Esophagus muscularis mucosa (tissue), 4 donors: ENCODE results near the gene FAM13A. TPM values are rescaled to one million over a fixed set of nuclear protein-coding genes. Genes with fewer than 3 reads are reported as not detected.

Experiments used
- DNase-seq: peaks from one replicate; pipeline ENCODE4 v3.0.0-alpha.2; 2017; ENCODE audit errors: extremely low spot score
- H3K27ac ChIP-seq, 4 donors: fragments of 200-600 bp; sonication (generic); replicated peaks in 1 of 4; 1 replicate in 3 of 4; 2 replicates in 1 of 4; pipeline ENCODE4 v1.5.1; 2016 to 2019; ENCODE audit warnings: mild to moderate bottlenecking in 1 of 4
- H3K27me3 ChIP-seq, 4 donors: fragments of 200-600 bp; sonication (generic); one replicate each; pipeline versions ENCODE4 v1.5.1 to v1.6.0; 2016 to 2019
- H3K36me3 ChIP-seq, 4 donors: fragments of 200-600 bp; sonication (generic); one replicate each; pipeline ENCODE4 v1.5.1; 2016 to 2019
- H3K4me1 ChIP-seq, 4 donors: fragments of 200-600 bp; sonication (generic); one replicate each; pipeline ENCODE4 v1.5.1; 2016 to 2019
- H3K4me3 ChIP-seq, 4 donors: fragments of 200-600 bp; sonication (generic); 1 replicate in 2 of 4; 2 replicates in 2 of 4; pipeline ENCODE4 v1.5.1; 2016 to 2019; ENCODE audit warnings: mild to moderate bottlenecking in 4 of 4, moderate library complexity in 1 of 4
- H3K9me3 ChIP-seq, 4 donors: fragments of 200-600 bp; sonication (generic); 1 replicate in 3 of 4; 2 replicates in 1 of 4; pipeline ENCODE4 v1.5.1; 2016 to 2019
- CTCF ChIP-seq, 3 experiments: fragments of 200-600 bp in 2 of 3; fragments of 450-650 bp in 1 of 3; sonication (generic) in 2 of 3; IDR thresholded peaks; one replicate each; pipeline ENCODE4 v1.5.1; 2017 to 2019; ENCODE audit warnings: antibody characterized with exemption in 3 of 3, mild to moderate bottlenecking in 2 of 3, moderate library complexity in 1 of 3
- EP300 ChIP-seq: sonication (generic); formaldehyde crosslinking; IDR thresholded peaks from one replicate; pipeline ENCODE4 v1.6.1; 2017; ENCODE audit warnings: antibody characterized with exemption
- POLR2A ChIP-seq: fragments of 450-650 bp; IDR thresholded peaks from one replicate; pipeline ENCODE4 v1.6.1; 2017; ENCODE audit warnings: antibody characterized with exemption, moderate library complexity, mild to moderate bottlenecking, low read depth
- POLR2AphosphoS5 ChIP-seq, 2 donors: sonication (generic); formaldehyde crosslinking; IDR thresholded peaks; one replicate each; pipeline ENCODE4 v1.6.1; 2017; ENCODE audit warnings: antibody characterized with exemption in 2 of 2
- WGBS: methylation state at CpG from one replicate; pipeline ENCODE4 v1.1.5; 2018; 5-methylcytosine and 5-hydroxymethylcytosine counted together
- intact Hi-C: fragments of 100-400 bp; cut with DNase I; formaldehyde crosslinking; loops from one replicate; pipeline ENCODE4 v1.15.1; 2023
- total RNA-seq, 4 donors: library from RNA; depleted of rRNA; stranded (reverse); fragments of >200 nt; gene quantifications; one replicate each; pipeline versions ENCODE4 v1.1.0 to v1.2.1, GENCODE V29; 2016

Gene FAM13A
- total RNA-seq, 4 donors from 2014 or later, result 22.4 to 27.2 (median 26.0) TPM

- DNase-seq, result no peak
- TF ChIP-seq CTCF (IDR thresholded peaks at IDR 0.05) (no peak), POLR2AphosphoS5 (IDR thresholded peaks at IDR 0.05) (no peak), POLR2A (no peak), EP300 (no peak)
- no peaks in the 10 kb centered on the region for H3K36me3 ChIP-seq
- no peak overlapping the region for H3K27ac ChIP-seq
- no peak overlapping the region for H3K4me3 ChIP-seq
- H3K9me3 ChIP-seq, result no peaks in the 10 kb centered on the region
- peaks cover 7 to 23% (median 17%) of the 10 kb centered on the region in 4 donors for H3K4me1 ChIP-seq
- 88% methylated on average over 1 of the region's 1 CpG for WGBS
- intact Hi-C loops, result no loop called here
- no peaks in the 10 kb centered on the region for H3K27me3 ChIP-seq
These were observed 191.9 kb downstream of the FAM13A start for GRCh38 chr4:88865046-88865445.

- WGBS, result 60% methylated on average over 1 of the region's 1 CpG
- TF ChIP-seq CTCF (IDR thresholded peaks at IDR 0.05) (no peak), POLR2AphosphoS5 (IDR thresholded peaks at IDR 0.05) (no peak)
- peaks cover 7 to 30% (median 16%) of the 10 kb centered on the region in 4 donors for H3K4me1 ChIP-seq
- intact Hi-C loops, result no loop called here
- H3K27ac ChIP-seq, result peak overlapping the region; percentile 4 to 56 (median 28)
- DNase-seq, result no peak
- no peaks in the 10 kb centered on the region for H3K27me3 ChIP-seq
- H3K36me3 ChIP-seq, result no peaks in the 10 kb centered on the region
- no peaks in the 10 kb centered on the region for H3K9me3 ChIP-seq
- no peak overlapping the region for H3K4me3 ChIP-seq
These were observed 196.4 kb downstream of the FAM13A start for GRCh38 chr4:88860586-88860985.

GRCh38 chr4:88859191-88859812, 197.7 kb downstream of the FAM13A start:
- Histone ChIP-seq H3K27me3 (no peaks in the 10 kb centered on the region), H3K27ac (peak overlapping the region in 2 of 4 donors; percentile 4 to 30), H3K4me1 (peaks cover 7 to 24% (median 16%) of the 10 kb centered on the region in 4 donors), H3K9me3 (no peaks in the 10 kb centered on the region), H3K36me3 (no peaks in the 10 kb centered on the region), H3K4me3 (no peak overlapping the region)
- intact Hi-C loops, result no loop called here
- 86% methylated on average over 3 of the region's 3 CpGs for WGBS
- TF ChIP-seq CTCF (IDR thresholded peaks at IDR 0.05), result no peak
- no peak for TF ChIP-seq POLR2A
- no peak for DNase-seq

- TF ChIP-seq POLR2AphosphoS5 (IDR thresholded peaks at IDR 0.05) (no peak), CTCF (IDR thresholded peaks at IDR 0.05) (no peak), POLR2A (no peak), EP300 (no peak)
- DNase-seq, result no peak
- intact Hi-C loops, result no loop called here
These were observed 198.2 kb downstream of the FAM13A start for GRCh38 chr4:88858752-88859151.

GRCh38 chr4:88857588-88857987, 199.4 kb downstream of the FAM13A start:
- Histone ChIP-seq H3K9me3 (no peaks in the 10 kb centered on the region), H3K27ac (no peak overlapping the region), H3K4me1 (peaks cover 7 to 24% (median 16%) of the 10 kb centered on the region in 4 donors), H3K4me3 (no peak overlapping the region), H3K36me3 (no peaks in the 10 kb centered on the region), H3K27me3 (no peaks in the 10 kb centered on the region)
- TF ChIP-seq CTCF (IDR thresholded peaks at IDR 0.05) (no peak), POLR2A (no peak)
- intact Hi-C loops, result no loop called here
- DNase-seq, result no peak

More at GRCh38 chr4:88858752-88859151, 198.2 kb downstream of the FAM13A start:
- no peaks in the 10 kb centered on the region for H3K27me3 ChIP-seq
- 77% methylated on average over 2 of the region's 2 CpGs for WGBS
- H3K4me3 ChIP-seq, result no peak overlapping the region
- H3K9me3 ChIP-seq, result no peaks in the 10 kb centered on the region
- no peaks in the 10 kb centered on the region for H3K36me3 ChIP-seq
- no peak overlapping the region for H3K27ac ChIP-seq
- peaks cover 7 to 24% (median 16%) of the 10 kb centered on the region in 4 donors for H3K4me1 ChIP-seq
